Measurements from ENCODE around the gene RBP2.

DNA sequence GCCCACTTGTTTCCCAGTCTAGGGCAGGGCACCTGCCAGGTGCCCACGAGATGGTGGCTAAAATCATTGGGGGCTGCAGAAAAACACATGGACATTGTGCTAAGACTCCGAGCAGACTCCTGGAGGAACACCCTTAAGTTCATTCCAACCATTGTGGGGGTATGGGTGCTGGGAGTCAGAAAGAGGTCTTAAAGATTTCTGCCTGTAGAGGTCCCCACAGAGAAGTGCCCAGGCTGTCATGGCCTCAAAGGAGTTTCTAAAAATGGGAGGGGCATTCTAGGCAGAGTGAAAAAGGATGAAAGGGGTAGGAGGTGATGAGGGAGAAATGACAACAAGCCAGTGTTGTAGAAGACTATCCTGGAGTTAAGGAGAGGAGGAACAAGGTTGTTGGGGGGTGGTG, 46.1 kb upstream of the RBP2 start:
- TF ChIP-seq, protein P1, sequence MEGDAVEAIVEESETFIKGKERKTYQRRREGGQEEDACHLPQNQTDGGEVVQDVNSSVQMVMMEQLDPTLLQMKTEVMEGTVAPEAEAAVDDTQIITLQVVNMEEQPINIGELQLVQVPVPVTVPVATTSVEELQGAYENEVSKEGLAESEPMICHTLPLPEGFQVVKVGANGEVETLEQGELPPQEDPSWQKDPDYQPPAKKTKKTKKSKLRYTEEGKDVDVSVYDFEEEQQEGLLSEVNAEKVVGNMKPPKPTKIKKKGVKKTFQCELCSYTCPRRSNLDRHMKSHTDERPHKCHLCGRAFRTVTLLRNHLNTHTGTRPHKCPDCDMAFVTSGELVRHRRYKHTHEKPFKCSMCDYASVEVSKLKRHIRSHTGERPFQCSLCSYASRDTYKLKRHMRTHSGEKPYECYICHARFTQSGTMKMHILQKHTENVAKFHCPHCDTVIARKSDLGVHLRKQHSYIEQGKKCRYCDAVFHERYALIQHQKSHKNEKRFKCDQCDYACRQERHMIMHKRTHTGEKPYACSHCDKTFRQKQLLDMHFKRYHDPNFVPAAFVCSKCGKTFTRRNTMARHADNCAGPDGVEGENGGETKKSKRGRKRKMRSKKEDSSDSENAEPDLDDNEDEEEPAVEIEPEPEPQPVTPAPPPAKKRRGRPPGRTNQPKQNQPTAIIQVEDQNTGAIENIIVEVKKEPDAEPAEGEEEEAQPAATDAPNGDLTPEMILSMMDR (IDR thresholded peaks at IDR 0.05; ENCODE audit: low read length) = peak; percentile 31; the same call in 1 of the 2 replicates
- no peak for TF ChIP-seq EZH2 (IDR thresholded peaks at IDR 0.05; ENCODE audit: borderline replicate concordance, low read length)
